HG03571 (cell line): ENCODE measurements around the gene AURKAIP1.

ENCODE experiments used
- ATAC-seq: cut with Tn5 transposase; IDR thresholded peaks from one replicate; pipeline ENCODE4 v1.9.1; 2021; ENCODE audit not compliant: unreplicated experiment

The AURKAIP1 gene

DNA sequence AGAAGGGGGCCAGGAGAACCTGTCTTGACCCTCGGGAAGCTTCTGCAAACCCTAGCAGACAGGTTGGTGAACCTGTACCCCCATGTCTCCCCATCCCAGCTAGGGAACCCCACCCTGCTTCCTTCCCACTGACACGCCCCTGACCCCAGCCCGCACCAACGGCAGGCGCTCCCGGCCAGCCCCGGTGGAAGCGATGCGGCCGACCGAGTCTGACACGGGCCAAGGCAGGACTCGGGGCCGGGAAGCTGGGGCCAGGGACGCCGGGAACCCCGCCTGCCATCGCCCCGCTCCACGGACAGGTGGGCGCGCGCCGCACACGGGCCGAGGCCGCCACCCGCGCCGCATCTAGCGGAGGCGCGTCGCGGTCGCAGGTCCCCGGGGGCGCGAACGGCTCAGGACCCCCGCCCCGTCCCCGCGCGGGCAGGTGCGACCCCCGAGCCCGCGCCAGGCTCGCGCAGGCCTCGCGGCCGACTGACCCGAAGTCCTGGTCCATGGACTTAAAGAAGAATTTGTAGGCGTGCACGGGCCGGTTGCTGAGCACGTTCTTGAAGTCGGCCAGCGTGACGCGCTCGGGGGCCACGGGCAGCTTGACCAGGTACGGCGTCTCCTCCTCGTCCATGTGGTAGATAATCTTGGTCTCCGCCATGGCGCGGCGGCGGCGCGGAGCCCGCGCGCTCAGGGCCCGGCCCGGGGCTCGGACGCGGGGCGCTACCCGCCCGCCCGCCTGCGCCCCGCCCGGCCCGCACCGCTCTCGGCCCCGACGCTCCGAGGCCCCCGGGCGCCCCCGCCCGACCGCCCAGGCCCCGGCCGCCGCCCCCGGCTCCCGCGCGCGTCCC is 26.4 kb downstream of the AURKAIP1 start:
- peak; percentile 36 for ATAC-seq

DNA sequence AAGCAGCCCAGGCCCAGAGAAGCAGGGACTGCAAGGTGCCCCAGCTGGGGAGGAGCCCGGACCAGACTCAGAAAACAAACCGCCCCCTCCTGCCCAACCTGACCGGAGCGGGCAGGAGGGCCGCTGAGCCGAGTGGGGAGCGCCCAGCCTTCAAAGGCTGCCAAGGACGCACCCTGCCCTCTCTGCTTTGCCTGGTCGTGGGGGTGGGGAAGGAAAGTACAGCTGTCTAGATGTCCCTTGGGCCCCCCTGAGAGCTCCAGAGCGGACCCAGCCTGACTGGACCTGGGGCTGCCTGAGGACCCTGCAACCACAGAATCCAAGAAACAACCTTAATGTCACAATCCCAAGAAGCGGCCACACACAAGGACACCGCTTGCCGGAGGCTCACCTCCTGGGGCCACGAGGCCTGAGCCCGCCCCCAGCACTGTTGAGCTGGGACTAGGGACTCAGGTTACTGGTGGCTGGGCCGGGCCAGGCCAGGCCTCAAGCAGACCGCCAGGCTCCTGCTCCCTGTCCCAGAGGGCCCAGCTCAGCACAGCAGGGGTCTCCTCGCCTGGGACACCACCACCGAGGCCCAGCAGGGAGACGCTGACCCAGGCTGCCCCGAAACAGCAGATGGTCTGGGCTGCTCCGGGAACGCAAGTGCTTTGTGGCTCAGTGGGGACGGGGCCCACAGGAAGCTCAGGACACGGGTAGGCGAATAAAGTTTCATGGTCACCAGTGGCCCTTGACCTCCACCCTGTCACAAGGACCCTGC is 27.2 kb downstream of the AURKAIP1 start:
- ATAC-seq: no peak

DNA sequence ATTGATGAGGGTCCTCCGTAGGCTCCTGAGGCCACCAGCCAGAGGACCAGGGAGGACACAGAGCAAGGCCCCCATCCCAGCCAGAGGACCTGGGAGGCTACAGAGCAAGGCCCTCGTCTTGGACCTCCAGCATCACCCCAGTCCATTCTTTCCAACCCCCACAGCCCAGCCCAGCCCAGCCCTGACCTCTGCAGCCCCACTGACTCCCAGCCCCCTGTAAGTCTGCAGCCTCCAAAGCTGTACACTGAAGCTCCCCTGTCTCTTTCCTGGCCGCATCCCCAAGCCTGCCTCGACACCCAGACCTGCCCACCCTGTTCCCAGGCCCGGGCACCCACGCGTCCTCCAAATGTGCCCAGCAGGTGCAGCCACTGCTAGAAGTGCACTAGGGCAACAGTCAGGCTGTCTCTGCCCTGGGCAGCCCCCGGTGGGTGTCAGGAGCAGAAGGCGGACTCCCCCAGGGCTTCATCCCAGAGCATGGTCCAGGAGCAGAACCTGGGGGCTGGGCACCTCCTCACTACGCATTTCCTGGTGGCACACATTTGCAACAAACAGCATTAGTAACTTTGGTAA is 27.9 kb downstream of the AURKAIP1 start:
- no peak for ATAC-seq

DNA sequence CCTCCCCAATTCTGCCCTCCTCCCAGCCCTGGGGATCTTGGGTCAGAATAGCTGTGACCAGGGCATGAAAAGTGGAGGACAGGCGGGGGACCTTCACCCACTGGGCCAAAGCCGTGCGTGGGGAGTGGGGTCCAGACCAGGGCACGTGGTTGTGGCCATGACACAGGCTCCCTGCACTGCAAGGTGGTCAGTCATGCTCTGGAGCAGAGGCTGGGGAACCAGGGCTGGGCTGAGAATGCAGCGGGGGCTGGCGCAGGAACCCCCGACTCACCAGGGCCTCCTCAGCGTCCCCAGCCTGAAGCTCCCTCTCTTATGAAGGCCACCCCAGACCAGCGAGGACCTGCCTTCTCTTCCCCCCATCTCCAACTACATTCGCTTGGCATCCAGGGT is 28.5 kb downstream of the AURKAIP1 start:
- no peak for ATAC-seq

DNA sequence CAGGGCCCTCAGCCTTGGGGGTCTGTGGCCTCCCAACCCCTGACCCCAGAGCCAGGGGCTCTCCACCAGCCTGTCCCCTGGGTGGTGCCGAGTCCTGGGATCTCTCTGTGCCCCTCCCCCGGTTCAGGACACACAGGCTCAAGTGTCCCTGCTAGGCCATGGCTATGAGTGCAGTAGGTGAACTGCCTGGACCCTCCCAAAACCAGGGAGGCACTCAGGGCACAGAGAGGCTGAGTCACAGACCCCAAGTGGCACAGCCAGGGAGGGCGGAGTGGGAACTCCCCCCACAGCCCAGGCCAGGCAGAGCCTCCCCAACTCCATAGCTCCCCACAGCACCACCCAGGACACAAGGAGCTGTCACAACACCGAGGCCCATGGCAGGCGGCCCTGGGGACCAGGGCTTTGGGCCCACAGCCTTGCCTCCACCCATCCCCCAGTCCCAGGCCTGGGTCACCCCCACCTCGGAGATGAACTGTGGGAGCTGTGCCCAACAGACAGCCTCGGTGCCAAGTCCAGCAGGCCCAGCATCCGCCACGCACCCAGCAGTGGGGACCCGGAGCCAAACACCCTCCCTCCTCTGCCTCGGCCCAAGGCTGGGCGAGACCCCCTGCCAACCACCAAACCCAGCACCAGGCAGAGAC is 29.0 kb downstream of the AURKAIP1 start:
- no peak for ATAC-seq

DNA sequence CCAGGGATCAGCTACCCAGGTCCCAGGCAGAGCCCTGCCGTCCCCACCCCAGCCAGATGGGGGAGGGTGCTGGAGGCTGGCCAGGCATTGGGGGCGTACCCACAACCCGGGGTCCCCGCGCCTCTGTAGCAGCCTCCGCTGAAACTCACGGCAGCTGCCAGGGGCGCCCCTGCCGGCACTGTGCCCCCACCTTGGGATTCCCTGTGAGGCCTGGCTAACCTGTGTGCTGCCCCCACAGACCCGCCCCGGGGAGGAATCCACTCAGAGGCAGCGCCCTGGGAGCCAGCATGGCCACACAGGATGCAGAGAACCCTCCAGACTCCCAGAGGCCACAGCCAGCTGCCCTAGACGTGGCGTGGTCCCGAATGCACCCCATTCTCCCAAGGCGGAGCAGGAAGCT is 29.6 kb downstream of the AURKAIP1 start:
- ATAC-seq: no peak

DNA sequence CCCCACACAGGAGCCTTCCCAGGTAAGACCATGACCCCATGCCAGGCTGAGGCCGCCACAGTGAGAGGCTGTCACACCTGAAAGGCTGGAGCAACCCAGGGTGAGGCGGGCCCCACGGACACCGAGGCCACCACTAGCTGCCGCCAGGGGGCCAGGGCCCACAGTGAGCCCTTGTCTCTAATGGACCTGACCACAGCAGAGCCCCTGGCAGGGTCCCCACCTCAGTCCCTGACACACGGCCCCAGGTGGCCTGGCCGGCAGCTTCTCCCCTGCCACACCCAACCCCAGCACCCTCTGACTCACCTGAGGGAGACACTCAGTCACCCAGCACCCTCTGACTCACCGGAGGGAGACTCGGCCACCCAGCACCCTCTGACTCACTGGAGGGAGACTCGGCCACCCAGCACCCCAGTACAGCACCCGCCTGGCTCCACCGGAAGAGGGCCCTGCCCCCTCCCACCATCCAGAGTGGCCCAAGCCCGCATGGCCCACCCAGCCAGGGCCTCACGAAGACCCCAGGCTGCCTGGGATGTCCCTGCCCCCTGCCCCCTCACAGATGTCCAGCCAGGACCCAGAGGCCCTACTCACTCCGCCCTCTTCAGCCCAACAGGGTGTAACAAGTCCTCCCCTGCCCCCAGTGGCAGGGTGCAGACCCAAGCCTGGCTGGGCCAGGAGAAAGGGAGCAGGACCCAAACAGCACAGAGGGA is 30.2 kb downstream of the AURKAIP1 start:
- no peak for ATAC-seq

DNA sequence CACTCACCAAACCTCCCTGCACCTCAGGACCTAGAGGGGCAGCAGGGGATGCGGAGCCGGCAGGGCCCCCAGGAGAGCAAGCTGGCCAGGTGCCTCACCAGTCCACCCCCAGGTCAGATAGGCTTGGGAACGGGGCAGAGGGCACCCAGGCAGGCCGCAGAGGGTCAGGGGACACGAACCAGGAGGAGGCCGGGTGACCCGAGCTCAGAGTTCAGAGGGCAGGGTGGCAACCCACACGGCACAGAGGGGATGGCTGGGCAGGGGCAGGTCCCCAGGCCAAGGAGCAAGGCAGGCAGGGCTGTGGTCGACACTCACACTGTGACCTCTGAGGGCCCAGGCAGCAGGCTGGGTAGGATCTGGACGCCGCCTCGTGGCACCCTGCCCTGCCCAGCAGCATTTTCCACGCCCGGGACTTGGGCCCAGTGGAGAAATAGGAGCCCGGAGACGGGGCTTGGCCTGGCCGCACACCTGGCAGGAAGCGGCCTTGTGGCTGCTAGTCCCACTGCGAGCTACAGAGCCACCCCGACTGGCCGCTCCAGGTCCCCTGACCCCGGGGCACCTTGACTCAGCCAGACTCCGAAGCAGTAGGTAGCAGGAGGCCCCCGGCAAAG is 31.1 kb downstream of the AURKAIP1 start:
- no peak for ATAC-seq

DNA sequence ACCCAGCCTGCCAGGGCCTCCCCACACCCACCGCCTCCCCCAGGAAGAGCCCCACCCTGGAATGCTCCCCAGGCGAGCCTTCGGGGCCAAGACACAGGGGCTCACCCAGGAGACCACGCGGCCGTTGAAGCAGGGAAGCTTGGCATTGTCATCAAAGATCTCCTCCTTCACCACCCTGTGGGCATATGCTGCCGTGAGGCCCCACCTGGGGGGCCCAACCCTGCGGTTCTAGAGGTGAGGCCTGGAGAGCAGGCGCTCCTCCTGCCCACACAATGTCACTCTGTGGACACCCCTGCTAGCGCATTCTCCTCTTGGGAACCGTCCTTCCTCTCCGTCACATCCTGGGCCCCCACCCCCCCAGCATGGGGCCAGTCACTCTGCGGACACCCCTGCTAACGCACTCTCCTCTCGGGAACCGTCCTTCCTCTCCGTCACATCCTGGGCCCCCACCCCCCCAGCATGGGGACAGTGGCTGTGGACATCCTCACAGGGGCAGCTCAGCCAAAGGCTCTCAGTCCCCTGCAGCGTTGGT is 32.4 kb downstream of the AURKAIP1 start:
- ATAC-seq: no peak

DNA sequence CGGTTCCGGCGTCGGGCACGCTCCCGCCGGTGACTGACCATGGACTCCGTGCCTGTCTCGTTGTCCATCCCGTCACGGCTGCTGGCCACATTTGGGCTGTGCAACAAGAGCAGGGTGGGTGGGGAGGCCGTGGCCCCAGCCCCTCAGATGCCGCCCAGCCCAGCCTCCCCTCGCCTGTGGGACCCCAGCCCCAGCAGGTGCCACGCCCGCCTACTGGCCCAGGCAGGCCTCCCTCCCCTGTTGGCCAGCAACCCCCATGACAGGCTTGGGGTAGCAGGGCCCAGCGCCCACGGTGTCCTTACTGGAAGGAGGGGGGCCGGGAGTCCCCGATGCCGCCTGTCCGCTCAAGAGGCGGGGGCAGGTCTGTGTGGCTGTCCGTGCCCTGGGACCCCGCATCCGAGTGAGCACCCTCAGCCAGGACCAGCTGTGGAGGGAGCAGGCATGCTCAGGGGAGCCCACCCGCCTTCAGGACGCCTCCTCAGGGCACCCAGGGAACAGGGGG is 32.9 kb downstream of the AURKAIP1 start:
- no peak for ATAC-seq

DNA sequence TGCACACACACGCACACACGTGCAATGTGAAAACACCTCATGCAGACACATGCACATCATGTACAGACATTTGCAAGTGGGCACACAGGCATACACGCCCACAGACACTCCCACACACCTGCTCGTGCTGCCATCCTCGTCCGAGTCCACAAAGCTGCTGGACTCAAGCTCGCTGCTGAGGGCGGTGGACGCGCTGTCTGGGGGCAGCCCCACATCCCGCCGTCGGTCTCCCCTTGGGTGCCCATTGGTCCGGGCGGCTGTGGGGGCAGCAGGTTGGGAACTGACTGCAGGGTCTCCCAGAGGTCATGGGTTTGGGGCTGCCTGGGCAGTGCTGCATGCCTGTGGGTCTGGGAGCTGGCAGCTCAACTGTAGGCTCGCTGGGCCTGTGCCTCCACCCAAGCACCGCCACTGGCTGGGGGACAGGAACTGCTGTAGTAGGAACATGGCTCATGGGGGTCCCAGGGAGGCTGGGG is 33.4 kb downstream of the AURKAIP1 start:
- no peak for ATAC-seq

DNA sequence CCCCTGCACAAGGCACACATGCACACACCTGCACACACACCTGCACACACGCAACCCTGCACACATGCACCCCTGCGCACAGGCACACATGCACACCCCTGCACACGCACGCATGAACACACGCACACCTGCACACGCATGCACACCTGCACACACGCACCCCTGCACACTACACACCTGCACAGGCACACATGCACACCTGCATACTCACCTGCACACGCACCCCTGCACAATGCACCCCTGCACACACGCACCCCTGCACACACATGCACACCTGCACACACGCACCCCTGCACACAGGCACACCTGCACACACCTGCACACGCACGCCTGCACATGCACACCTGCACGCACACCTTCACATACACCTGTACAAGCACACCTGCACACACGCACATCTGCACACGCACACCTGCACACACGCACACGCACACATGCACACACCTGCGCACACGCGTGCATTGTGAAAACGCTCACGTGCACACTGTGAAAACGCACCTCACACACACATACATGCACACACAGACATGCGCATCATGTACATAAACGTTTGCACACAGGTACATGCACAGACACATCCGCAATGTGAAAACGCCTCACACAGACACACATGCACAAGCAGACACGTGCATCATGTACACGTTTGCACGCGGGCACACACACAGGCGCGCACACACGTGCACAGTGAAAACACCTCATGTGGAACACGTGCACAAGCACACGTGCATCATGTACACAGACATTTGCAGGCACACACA is 34.0 kb downstream of the AURKAIP1 start:
- no peak for ATAC-seq

DNA sequence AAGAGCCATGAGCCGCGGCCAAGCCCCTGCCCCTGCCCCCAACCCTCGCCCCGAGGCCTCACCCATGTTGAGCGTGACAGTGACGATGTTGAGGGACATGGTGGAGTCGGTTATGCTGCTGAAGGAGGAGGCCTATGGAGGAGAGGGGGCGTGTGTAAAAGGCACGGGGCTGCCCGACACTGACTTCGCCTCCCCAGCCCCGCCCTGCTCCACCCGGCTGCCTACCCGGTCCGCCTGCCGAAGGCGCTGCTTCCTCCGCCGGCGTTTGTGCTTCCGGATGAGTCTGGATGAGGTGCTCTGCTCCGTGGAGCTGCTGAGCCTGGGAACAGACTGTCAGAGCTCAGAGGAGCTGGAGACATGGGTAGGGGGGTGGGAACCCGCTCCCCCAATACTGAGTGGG is 34.8 kb downstream of the AURKAIP1 start:
- ATAC-seq: no peak

DNA sequence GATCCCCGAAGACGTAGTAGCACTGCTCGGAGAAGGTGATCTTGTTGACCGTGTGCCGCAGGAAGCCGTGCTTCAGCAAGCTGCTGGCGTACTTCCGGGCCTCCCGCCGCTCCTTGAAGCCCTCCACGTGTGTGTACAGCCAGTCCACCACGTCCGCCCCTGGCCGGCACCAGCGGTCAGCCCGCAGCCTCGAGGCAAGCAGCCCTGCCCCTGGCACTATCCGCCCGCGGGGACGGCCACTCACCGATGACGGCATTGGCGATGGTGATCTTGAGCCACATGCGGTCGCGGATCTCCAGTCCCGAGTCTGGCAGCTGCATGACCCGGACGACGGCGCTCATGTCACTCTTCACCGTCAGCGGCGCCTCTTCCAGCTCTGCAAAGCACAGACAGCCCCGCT is 36.7 kb downstream of the AURKAIP1 start:
- ATAC-seq: no peak

DNA sequence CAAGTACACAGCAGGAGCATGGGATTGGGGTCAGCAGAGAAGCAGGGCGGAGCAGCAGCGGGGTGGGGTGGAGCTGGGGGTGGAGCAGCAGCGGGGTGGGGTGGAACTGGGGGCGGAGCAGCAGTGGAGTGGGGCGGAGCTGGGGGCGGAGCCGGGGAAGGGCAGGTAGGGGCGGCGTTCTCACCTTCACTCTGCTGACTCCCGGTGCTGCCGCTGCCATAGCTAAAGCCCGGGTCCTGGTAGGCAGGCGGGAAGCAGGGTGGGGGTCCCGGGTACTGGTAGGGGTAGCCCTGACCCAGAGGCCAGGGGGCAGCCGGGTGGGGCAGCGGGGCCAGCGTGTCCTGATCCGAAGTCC is 37.2 kb downstream of the AURKAIP1 start:
- no peak for ATAC-seq

DNA sequence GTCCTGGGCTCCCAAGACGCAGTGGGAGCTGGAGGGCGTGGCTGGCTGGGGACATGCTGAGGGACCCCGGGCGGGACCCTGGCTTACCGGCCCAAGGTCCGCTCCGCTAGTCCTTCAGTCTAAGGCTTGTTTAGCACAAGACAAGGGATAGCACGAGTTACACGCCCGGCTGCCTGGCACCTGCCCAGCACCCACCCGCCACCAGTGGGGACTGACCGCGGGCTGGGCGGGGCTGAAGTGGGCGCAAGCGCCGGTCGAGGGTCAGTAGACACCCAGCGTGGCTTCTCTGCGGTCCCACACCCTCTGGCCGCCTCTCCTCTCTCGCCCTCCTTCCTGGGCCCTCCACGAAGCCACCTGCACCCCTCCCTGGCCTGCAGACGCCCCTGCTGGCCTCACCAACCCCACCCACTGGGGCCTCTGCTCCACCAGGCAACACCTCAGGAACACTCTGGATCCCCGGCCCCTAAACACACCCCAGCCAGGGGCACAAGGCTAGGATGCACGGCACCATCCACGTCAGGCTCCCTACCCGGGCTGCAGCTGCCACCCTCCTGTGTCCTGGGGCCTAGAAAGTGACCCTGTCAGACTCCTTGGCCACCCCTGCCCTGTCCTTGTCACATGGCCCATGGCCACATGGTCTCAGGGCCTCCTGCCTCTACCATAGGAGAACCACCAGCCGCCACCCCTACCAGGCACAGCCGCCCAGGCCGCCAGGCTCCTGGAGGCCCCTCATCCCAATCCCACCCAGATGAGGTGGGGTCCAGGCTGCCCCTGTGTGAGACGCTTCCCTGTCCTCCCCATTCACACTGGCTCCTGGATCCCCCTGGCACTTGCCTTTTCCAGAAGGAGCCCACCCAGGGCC is 37.8 kb downstream of the AURKAIP1 start:
- no peak for ATAC-seq

DNA sequence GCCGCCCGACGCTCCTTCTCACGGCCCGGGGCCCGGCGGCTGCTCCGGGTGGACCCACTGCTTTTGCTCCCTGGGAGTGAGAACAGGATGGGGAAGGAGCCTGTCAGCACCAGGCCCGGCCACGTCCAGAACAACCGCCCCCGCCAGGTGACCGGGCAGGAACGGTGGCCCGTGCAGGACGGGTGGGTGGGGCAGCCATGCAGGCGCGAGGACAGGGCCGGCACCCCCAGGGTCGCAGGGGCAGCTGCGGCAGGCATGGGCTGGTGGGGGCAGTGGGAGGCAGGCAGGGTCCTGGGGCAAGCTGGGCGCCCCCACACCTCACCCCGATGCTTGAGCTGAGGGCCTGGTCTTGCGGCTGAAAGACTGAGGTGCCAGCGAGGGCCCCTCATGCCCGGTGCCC is 38.6 kb downstream of the AURKAIP1 start:
- ATAC-seq: no peak

DNA sequence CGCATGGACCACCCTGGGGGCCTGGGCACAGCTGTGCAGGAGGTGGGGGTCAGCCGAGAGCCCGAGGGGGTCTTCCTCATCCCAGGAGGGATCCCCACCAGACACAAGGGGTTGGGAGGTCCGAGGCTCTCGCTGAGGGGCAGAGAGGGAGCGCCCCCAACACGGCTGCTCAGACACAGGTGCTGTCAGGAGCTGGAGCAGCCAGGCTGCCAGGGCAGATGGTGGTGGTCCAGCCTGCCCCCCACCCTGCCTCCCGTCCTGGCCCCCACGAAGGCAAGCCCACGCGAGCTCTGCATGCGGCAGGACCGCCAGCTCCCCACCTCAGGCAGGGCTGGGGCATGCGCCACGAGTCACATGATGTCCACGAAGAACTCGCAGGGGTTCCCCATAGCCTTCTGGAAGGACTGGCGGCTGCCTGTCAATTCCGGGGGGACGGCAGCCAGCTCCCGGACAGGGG is 39.2 kb downstream of the AURKAIP1 start:
- no peak for ATAC-seq
